ENCODE results near the gene MAP7D1. TPM values are rescaled to one million over a fixed set of nuclear protein-coding genes. Genes with fewer than 3 reads are reported as not detected.

MAP7D1 gene
- total and polyA plus RNA-seq, 2 of the 13 experiments (the other 11 are each of a cell fraction or from before 2014, with no cell fraction given), result 5.6 to 7.2 TPM

DNA sequence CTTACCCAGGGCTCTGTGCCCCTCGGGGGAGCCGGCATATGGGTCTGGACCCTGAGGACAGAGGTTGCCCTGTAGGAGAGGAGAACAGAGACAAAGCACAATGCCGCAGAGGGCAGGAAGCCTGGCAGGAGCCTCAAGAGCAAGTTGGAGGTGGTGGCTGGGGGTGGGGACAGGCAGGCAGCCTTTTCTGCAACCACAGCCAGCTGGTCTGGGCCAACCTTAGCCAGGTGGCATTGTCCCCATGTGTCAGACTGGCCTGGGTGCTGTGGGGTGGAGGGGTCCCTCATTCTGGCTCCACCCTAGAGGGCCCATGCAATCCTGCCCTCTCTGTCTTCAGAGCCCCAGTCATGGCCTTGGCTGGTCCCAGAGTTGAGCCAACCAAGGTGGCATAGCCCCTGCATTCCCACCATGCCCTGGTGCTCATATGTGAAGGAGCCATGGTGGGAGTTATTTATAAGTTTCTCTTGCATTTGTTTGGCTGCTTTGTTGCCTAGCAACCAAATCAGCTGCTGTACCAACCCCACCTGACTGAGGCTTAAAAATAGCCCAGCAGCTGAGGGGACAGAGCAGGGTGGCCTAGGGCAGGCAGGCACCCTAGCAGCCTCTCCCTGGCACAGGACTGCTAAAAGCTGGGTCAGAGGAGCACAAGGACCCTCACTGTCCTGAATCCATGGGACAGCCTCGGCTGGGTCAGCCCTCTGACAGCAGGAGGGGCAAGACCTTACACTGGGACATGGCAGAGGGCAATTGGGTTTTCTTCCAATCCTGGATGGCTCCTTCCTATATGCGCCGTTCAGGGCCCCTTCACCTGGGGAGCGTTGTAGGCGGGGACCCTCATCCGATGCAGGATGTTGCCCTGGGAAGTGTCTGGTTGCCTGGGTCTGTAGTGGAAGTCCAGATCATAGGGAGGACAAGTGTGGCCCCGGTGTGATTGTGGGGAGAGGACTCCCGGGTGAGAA lies 19.5 kb downstream of the MAP7D1 start:
- no peak for DNase-seq (ENCODE audit: low spot score)
- no TSS peak for BruUV-seq (replicated peaks)
- ATAC-seq, result no peak
- FAIRE-seq, result no peak
- Histone ChIP-seq H3K36me3 (replicated peaks in 1 of 2; ENCODE audit: control insufficient read depth in 1 of 2, insufficient read depth in 2 of 2, low read length in 2 of 2) (peaks cover 11 to 45% of the 10 kb centered on the region in 2 experiments; a peak in 4 of 5 replicates), H3K4me2 (ENCODE audit: low read depth, low read length) (no peak overlapping the region), H3K4me3 (replicated peaks in 1 of 3; ENCODE audit: insufficient read depth in 1 of 3, low read depth in 2 of 3, low read length in 3 of 3) (no peak overlapping the region), H3K79me2 (ENCODE audit: insufficient read depth, low read length) (no peaks in the 10 kb centered on the region), H4K20me1 (ENCODE audit: insufficient read depth, low read length) (no peaks in the 10 kb centered on the region), H2AFZ (ENCODE audit: low read length) (no peak overlapping the region), H3K4me1 (ENCODE audit: insufficient read depth, low read length) (no peaks in the 10 kb centered on the region), H3K9ac (ENCODE audit: insufficient read depth, low read depth, low read length) (no peak overlapping the region), H3K27ac (ENCODE audit: extremely low read length, insufficient read depth, low read length) (no peak overlapping the region), H3K9me3 (ENCODE audit: low read length) (no peaks in the 10 kb centered on the region), H3K27me3 (ENCODE audit: control insufficient read depth in 1 of 2, insufficient read depth in 2 of 2, low read length in 2 of 2) (no peaks in the 10 kb centered on the region)
- TF ChIP-seq RBAK (CRISPR knock-in tag; IDR thresholded peaks at IDR 0.05) (no peak), EP300 (IDR thresholded peaks at IDR 0.05; ENCODE audit: low read depth in 2 of 2, low read length in 2 of 2) (no peak), EP300 (CRISPR knock-in tag; IDR thresholded peaks at IDR 0.05; ENCODE audit: borderline replicate concordance) (no peak), ZNF260 (CRISPR knock-in tag; IDR thresholded peaks at IDR 0.05; ENCODE audit: borderline replicate concordance, low read depth) (no peak), ZNF160 (CRISPR knock-in tag; IDR thresholded peaks at IDR 0.05) (no peak), FOXP1 (IDR thresholded peaks at IDR 0.05) (no peak), FOXP1 (CRISPR knock-in tag; IDR thresholded peaks at IDR 0.05) (no peak), ZSCAN25 (CRISPR knock-in tag; IDR thresholded peaks at IDR 0.05) (no peak), KLF13 (CRISPR knock-in tag; IDR thresholded peaks at IDR 0.05) (no peak), KLF6 (CRISPR knock-in tag; IDR thresholded peaks at IDR 0.05) (no peak), RCOR2 (CRISPR knock-in tag; IDR thresholded peaks at IDR 0.05) (no peak)
- TF ChIP-seq, protein P1, sequence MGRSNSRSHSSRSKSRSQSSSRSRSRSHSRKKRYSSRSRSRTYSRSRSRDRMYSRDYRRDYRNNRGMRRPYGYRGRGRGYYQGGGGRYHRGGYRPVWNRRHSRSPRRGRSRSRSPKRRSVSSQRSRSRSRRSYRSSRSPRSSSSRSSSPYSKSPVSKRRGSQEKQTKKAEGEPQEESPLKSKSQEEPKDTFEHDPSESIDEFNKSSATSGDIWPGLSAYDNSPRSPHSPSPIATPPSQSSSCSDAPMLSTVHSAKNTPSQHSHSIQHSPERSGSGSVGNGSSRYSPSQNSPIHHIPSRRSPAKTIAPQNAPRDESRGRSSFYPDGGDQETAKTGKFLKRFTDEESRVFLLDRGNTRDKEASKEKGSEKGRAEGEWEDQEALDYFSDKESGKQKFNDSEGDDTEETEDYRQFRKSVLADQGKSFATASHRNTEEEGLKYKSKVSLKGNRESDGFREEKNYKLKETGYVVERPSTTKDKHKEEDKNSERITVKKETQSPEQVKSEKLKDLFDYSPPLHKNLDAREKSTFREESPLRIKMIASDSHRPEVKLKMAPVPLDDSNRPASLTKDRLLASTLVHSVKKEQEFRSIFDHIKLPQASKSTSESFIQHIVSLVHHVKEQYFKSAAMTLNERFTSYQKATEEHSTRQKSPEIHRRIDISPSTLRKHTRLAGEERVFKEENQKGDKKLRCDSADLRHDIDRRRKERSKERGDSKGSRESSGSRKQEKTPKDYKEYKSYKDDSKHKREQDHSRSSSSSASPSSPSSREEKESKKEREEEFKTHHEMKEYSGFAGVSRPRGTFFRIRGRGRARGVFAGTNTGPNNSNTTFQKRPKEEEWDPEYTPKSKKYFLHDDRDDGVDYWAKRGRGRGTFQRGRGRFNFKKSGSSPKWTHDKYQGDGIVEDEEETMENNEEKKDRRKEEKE (IDR thresholded peaks at IDR 0.05), result no peak
- TF ChIP-seq, protein P2, sequence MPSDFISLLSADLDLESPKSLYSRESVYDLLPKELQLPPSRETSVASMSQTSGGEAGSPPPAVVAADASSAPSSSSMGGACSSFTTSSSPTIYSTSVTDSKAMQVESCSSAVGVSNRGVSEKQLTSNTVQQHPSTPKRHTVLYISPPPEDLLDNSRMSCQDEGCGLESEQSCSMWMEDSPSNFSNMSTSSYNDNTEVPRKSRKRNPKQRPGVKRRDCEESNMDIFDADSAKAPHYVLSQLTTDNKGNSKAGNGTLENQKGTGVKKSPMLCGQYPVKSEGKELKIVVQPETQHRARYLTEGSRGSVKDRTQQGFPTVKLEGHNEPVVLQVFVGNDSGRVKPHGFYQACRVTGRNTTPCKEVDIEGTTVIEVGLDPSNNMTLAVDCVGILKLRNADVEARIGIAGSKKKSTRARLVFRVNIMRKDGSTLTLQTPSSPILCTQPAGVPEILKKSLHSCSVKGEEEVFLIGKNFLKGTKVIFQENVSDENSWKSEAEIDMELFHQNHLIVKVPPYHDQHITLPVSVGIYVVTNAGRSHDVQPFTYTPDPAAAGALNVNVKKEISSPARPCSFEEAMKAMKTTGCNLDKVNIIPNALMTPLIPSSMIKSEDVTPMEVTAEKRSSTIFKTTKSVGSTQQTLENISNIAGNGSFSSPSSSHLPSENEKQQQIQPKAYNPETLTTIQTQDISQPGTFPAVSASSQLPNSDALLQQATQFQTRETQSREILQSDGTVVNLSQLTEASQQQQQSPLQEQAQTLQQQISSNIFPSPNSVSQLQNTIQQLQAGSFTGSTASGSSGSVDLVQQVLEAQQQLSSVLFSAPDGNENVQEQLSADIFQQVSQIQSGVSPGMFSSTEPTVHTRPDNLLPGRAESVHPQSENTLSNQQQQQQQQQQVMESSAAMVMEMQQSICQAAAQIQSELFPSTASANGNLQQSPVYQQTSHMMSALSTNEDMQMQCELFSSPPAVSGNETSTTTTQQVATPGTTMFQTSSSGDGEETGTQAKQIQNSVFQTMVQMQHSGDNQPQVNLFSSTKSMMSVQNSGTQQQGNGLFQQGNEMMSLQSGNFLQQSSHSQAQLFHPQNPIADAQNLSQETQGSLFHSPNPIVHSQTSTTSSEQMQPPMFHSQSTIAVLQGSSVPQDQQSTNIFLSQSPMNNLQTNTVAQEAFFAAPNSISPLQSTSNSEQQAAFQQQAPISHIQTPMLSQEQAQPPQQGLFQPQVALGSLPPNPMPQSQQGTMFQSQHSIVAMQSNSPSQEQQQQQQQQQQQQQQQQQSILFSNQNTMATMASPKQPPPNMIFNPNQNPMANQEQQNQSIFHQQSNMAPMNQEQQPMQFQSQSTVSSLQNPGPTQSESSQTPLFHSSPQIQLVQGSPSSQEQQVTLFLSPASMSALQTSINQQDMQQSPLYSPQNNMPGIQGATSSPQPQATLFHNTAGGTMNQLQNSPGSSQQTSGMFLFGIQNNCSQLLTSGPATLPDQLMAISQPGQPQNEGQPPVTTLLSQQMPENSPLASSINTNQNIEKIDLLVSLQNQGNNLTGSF (CRISPR knock-in tag; IDR thresholded peaks at IDR 0.05), result no peak
- 85% methylated on average over 3 of the region's 11 CpGs for WGBS (ENCODE audit: low lambda C conversion rate)
- in situ Hi-C loops (cut with HindIII; ENCODE audit: extremely low pct_ligation_motif_present, low pct_unique_long_range_greater_than_20kb), result no loop called here
- CTCF ChIA-PET (ENCODE audit: low intra/inter-chr PET ratio, low total read pairs), result no interaction called here
- POLR2A ChIA-PET, result no interaction called here
- intact Hi-C loops (cut with micrococcal nuclease; ENCODE audit: unreplicated experiment), result no loop called here
